Upper lobe of right lung (tissue), 1 donor: ENCODE data around the gene MIA. TPM values are rescaled to one million over a fixed set of nuclear protein-coding genes. Genes with fewer than 3 reads are reported as not detected.
"Not testable (repeated sequence)": the region's sequence is repeated elsewhere in the genome, so short reads cannot be mapped to it uniquely, and the experiment has no call there.

ENCODE experiments used
- ATAC-seq: fragments of 200-7000 bp; cut with Tn5 transposase; one replicate; pipeline ENCODE4 v1.9.1; 2020; ENCODE audit warnings: mild to moderate bottlenecking, moderate library complexity
- DNase-seq: peaks from one replicate; pipeline ENCODE4 v3.0.0-alpha.2; 2020
- H3K27ac ChIP-seq: fragments of 200-600 bp; one replicate; pipeline ENCODE4 v1.8.0; 2022
- H3K27me3 ChIP-seq: fragments of 200-600 bp; one replicate; pipeline ENCODE4 v1.8.0; 2022; ENCODE audit warnings: mild to moderate bottlenecking
- H3K36me3 ChIP-seq: fragments of 200-600 bp; one replicate; pipeline ENCODE4 v1.8.0; 2022
- H3K4me1 ChIP-seq: fragments of 200-600 bp; one replicate; pipeline ENCODE4 v1.8.0; 2022
- H3K4me3 ChIP-seq: fragments of 200-600 bp; one replicate; pipeline ENCODE4 v1.8.0; 2022; ENCODE audit warnings: mild to moderate bottlenecking
- H3K9me3 ChIP-seq: fragments of 200-600 bp; one replicate; pipeline ENCODE4 v1.8.0; 2022
- intact Hi-C: fragments of 100-400 bp; cut with DNase I; formaldehyde crosslinking; loops from one replicate; pipeline ENCODE4 v1.11.0; 2022
- total RNA-seq: library from RNA; stranded (reverse); fragmentation: NEBNext Ultra II Directional; extraction: Animal tissue kit (Norgen Biotek cat#: 25700); gene quantifications from one replicate; pipeline ENCODE4 v1.2.1, GENCODE V29; 2021
- TF ChIP-seq, protein P1 (sequence below): fragments of 200-600 bp; IDR thresholded peaks from one replicate; pipeline ENCODE4 v1.8.0; 2022; ENCODE audit warnings: antibody characterized with exemption
- donor health status: DM: no; HTN: yes; CAD: no; lungs with severe emphysema.

The MIA gene
- total RNA-seq, 1 donor from 2014 or later: not detected

- TF ChIP-seq, protein P1, sequence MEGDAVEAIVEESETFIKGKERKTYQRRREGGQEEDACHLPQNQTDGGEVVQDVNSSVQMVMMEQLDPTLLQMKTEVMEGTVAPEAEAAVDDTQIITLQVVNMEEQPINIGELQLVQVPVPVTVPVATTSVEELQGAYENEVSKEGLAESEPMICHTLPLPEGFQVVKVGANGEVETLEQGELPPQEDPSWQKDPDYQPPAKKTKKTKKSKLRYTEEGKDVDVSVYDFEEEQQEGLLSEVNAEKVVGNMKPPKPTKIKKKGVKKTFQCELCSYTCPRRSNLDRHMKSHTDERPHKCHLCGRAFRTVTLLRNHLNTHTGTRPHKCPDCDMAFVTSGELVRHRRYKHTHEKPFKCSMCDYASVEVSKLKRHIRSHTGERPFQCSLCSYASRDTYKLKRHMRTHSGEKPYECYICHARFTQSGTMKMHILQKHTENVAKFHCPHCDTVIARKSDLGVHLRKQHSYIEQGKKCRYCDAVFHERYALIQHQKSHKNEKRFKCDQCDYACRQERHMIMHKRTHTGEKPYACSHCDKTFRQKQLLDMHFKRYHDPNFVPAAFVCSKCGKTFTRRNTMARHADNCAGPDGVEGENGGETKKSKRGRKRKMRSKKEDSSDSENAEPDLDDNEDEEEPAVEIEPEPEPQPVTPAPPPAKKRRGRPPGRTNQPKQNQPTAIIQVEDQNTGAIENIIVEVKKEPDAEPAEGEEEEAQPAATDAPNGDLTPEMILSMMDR: no peak
- no peak for DNase-seq
- peak overlapping the region; percentile 97 for H3K27ac ChIP-seq
- ATAC-seq: no peak
- intact Hi-C loops: no loop called here
- H3K9me3 ChIP-seq: no peaks in the 10 kb centered on the region
- peaks cover 14% of the 10 kb centered on the region for H3K4me1 ChIP-seq
- no peaks in the 10 kb centered on the region for H3K36me3 ChIP-seq
- H3K27me3 ChIP-seq: no peaks in the 10 kb centered on the region
- H3K4me3 ChIP-seq: peak overlapping the region; percentile 81
These were observed 3.5 kb downstream of the MIA start for GRCh38 chr19:40778706-40779284.

GRCh38 chr19:40780582-40780981 is 5.3 kb downstream of the MIA start:
- ATAC-seq (no peak), DNase-seq (no peak)
- Histone ChIP-seq H3K36me3 (peaks cover 9% of the 10 kb centered on the region), H3K27me3 (no peaks in the 10 kb centered on the region), H3K4me1 (peaks cover 14% of the 10 kb centered on the region), H3K27ac (no peak overlapping the region), H3K4me3 (no peak overlapping the region), H3K9me3 (no peaks in the 10 kb centered on the region)
- intact Hi-C loops: no loop called here
- TF ChIP-seq, protein P1: no peak

- H3K4me1 ChIP-seq: peaks cover 14% of the 10 kb centered on the region
- TF ChIP-seq, protein P1: no peak
- H3K27ac ChIP-seq: no peak overlapping the region
- no peak for ATAC-seq
- H3K4me3 ChIP-seq: no peak overlapping the region
- H3K27me3 ChIP-seq: no peaks in the 10 kb centered on the region
- no peaks in the 10 kb centered on the region for H3K9me3 ChIP-seq
- no peak for DNase-seq
- intact Hi-C loops: no loop called here
- H3K36me3 ChIP-seq: peaks cover 9% of the 10 kb centered on the region
These were observed 5.8 kb downstream of the MIA start for GRCh38 chr19:40781140-40781539.

- H3K36me3 ChIP-seq: peaks cover 9% of the 10 kb centered on the region
- H3K4me3 ChIP-seq: no peak overlapping the region
- H3K27ac ChIP-seq: no peak overlapping the region
- no peak for ATAC-seq
- DNase-seq: no peak
- TF ChIP-seq, protein P1: no peak
- H3K4me1 ChIP-seq: peaks cover 6% of the 10 kb centered on the region
- no peaks in the 10 kb centered on the region for H3K27me3 ChIP-seq
- no peaks in the 10 kb centered on the region for H3K9me3 ChIP-seq
- intact Hi-C loops: no loop called here
These were observed 8.4 kb downstream of the MIA start for GRCh38 chr19:40783711-40784110.

DNA sequence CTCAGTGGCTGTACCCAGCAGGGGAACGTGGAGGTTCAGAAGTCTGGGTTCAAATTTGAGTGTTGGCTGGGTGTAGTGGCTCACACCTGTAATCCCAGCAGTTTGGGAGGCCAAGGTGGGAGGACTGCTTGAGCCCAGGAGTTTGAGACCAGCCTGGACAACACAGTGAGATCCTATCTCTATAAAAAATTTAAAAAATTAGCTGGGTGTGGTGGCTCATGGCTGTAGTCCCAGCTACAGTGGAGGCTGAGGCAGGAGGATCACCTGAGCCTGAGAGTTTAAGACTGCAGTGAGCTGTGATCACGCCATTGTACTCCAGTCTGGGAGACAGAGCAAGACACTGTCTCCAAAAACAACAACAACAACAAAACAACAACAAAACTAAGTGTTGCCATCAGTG is 8.8 kb downstream of the MIA start:
- ATAC-seq, H3K9me3 ChIP-seq, H3K4me1 ChIP-seq, H3K27me3 ChIP-seq, H3K36me3 ChIP-seq, intact Hi-C loops, H3K27ac ChIP-seq, DNase-seq, H3K4me3 ChIP-seq: not testable (repeated sequence)

GRCh38 chr19:40785526-40785925 is 10.2 kb downstream of the MIA start:
- intact Hi-C loops: no loop called here
- ATAC-seq (no peak), DNase-seq (no peak)
- Histone ChIP-seq H3K9me3 (no peaks in the 10 kb centered on the region), H3K27ac (no peak overlapping the region), H3K4me1 (no peaks in the 10 kb centered on the region), H3K36me3 (peaks cover 9% of the 10 kb centered on the region), H3K4me3 (no peak overlapping the region), H3K27me3 (no peaks in the 10 kb centered on the region)
- TF ChIP-seq, protein P1: no peak
